HEK293 (cell line): ENCODE data around the gene ZNF618.

Source experiments
- CTCF ChIA-PET: fragments of 350-600 bp; formaldehyde crosslinking; extraction: SDS; loops from one replicate; lab custom pipeline; 2021; ENCODE audit warnings: antibody characterized with exemption; lab: Yijun Ruan, JAX
- POLR2A ChIA-PET: fragments of 300-600 bp; formaldehyde crosslinking; extraction: SDS; loops from one replicate; lab custom pipeline; 2020; ENCODE audit warnings: antibody characterized with exemption, inconsistent platforms; lab: Yijun Ruan, JAX
- H3K27ac ChIP-seq: fragments of 200-500 bp; sonication (Bioruptor generic); 2 replicates; pipeline ENCODE4 v1.5.1; 2014; ENCODE audit warnings: low read depth, low read length, control low read depth, inconsistent platforms; ENCODE audit errors: extremely low read depth
- H3K36me3 ChIP-seq, 2 experiments: fragments of 200-500 bp in 1 of 2; sonication (Bioruptor generic) in 1 of 2; 1 replicate in 1 of 2; 2 replicates in 1 of 2; pipeline ENCODE4 v1.5.1; 2014 to 2017; ENCODE audit warnings: inconsistent platforms in 2 of 2, low read length in 2 of 2; ENCODE audit not compliant: control insufficient read depth in 2 of 2, insufficient read depth in 1 of 2
- H3K4me1 ChIP-seq: fragments of 200-500 bp; sonication (Bioruptor generic); 2 replicates; pipeline ENCODE4 v1.5.1; 2014; ENCODE audit warnings: mild to moderate bottlenecking, low read length, inconsistent platforms; ENCODE audit not compliant: control insufficient read depth, insufficient read depth
- H3K4me3 ChIP-seq: 2 replicates; pipeline ENCODE4 v1.5.1; 2011; ENCODE audit warnings: low read depth, mild to moderate bottlenecking, control low read depth, low read length, moderate library complexity
- H3K9me3 ChIP-seq: fragments of 200-500 bp; sonication (Bioruptor generic); 2 replicates; pipeline ENCODE4 v1.5.1; 2014; ENCODE audit warnings: low read depth, low read length, inconsistent platforms; ENCODE audit not compliant: control insufficient read depth, insufficient read depth
- BCL11A ChIP-seq: fragments of 450-650 bp; formaldehyde crosslinking; IDR thresholded peaks from 2 replicates; pipeline ENCODE4 v1.5.1; 2016; ENCODE audit warnings: low read depth, missing biosample characterization, missing genetic modification characterization
- GFI1B ChIP-seq: fragments of 450-650 bp; formaldehyde crosslinking; IDR thresholded peaks from 2 replicates; pipeline ENCODE4 v1.5.1; 2016; ENCODE audit warnings: missing biosample characterization, missing genetic modification characterization
- HOXC10 ChIP-seq: sonication (generic); formaldehyde crosslinking; IDR thresholded peaks from 2 replicates; pipeline ENCODE4 v1.8.1; 2023; ENCODE audit warnings: mild to moderate bottlenecking, missing genetic modification reagents
- KLF7 ChIP-seq: fragments of 450-650 bp; formaldehyde crosslinking; IDR thresholded peaks from 2 replicates; pipeline ENCODE4 v1.5.1; 2016; ENCODE audit warnings: missing biosample characterization, missing genetic modification characterization, borderline replicate concordance
- PBX3 ChIP-seq: sonication (generic); formaldehyde crosslinking; IDR thresholded peaks from 2 replicates; pipeline ENCODE4 v1.8.1; 2022; ENCODE audit warnings: mild to moderate bottlenecking, moderate library complexity, missing genetic modification reagents
- RBAK ChIP-seq: fragments of 450-650 bp; formaldehyde crosslinking; IDR thresholded peaks from 2 replicates; pipeline ENCODE4 v1.5.1; 2016; ENCODE audit warnings: missing biosample characterization, missing genetic modification characterization
- SCRT2 ChIP-seq: fragments of 450-650 bp; formaldehyde crosslinking; IDR thresholded peaks from 2 replicates; pipeline ENCODE4 v1.5.1; 2016; ENCODE audit warnings: missing biosample characterization, missing genetic modification characterization
- ZEB2 ChIP-seq: fragments of 450-650 bp; formaldehyde crosslinking; IDR thresholded peaks from 2 replicates; pipeline ENCODE4 v1.5.1; 2016; ENCODE audit warnings: missing biosample characterization, missing genetic modification characterization
- ZFP3 ChIP-seq: fragments of 450-650 bp; formaldehyde crosslinking; IDR thresholded peaks from 2 replicates; pipeline ENCODE4 v1.5.1; 2016; ENCODE audit warnings: low read depth, missing biosample characterization, missing genetic modification characterization
- ZNF132 ChIP-seq: fragments of 450-650 bp; formaldehyde crosslinking; IDR thresholded peaks from 2 replicates; pipeline ENCODE4 v1.5.1; 2017; ENCODE audit warnings: missing biosample characterization, missing genetic modification characterization, borderline replicate concordance
- ZNF155 ChIP-seq: fragments of 450-650 bp; formaldehyde crosslinking; IDR thresholded peaks from 2 replicates; pipeline ENCODE4 v1.5.1; 2016; ENCODE audit warnings: missing biosample characterization, missing genetic modification characterization
- ZNF248 ChIP-seq: fragments of 450-650 bp; formaldehyde crosslinking; IDR thresholded peaks from 2 replicates; pipeline ENCODE4 v1.5.1; 2017; ENCODE audit warnings: missing biosample characterization, missing genetic modification characterization
- ZNF292 ChIP-seq: fragments of 450-650 bp; formaldehyde crosslinking; IDR thresholded peaks from 2 replicates; pipeline ENCODE4 v1.5.1; 2016; ENCODE audit warnings: low read depth, missing biosample characterization, missing genetic modification characterization, borderline replicate concordance
- ZNF341 ChIP-seq: fragments of 450-650 bp; formaldehyde crosslinking; IDR thresholded peaks from 2 replicates; pipeline ENCODE4; 2016; ENCODE audit warnings: low read depth, missing biosample characterization, missing genetic modification characterization
- ZNF354C ChIP-seq: fragments of 450-650 bp; formaldehyde crosslinking; IDR thresholded peaks from 2 replicates; pipeline ENCODE4 v1.5.1; 2016; ENCODE audit warnings: missing biosample characterization, missing genetic modification characterization, low read depth, borderline replicate concordance
- ZNF423 ChIP-seq: fragments of 450-650 bp; formaldehyde crosslinking; IDR thresholded peaks from 2 replicates; pipeline ENCODE4 v1.5.1; 2016; ENCODE audit warnings: missing biosample characterization, missing genetic modification characterization
- ZNF549 ChIP-seq: fragments of 450-650 bp; IDR thresholded peaks from 2 replicates; pipeline ENCODE4 v1.5.1; 2018; ENCODE audit warnings: missing biosample characterization, missing genetic modification characterization, mild to moderate bottlenecking, inconsistent platforms, moderate library complexity
- ZNF571 ChIP-seq: fragments of 450-650 bp; formaldehyde crosslinking; IDR thresholded peaks from 2 replicates; pipeline ENCODE4 v1.5.0; 2017; ENCODE audit warnings: missing biosample characterization, missing genetic modification characterization
- ZNF654 ChIP-seq: fragments of 450-650 bp; formaldehyde crosslinking; IDR thresholded peaks from 2 replicates; pipeline ENCODE4 v1.5.1; 2016; ENCODE audit warnings: low read depth, missing biosample characterization, missing genetic modification characterization
- ZNF658 ChIP-seq: fragments of 450-650 bp; formaldehyde crosslinking; IDR thresholded peaks from 2 replicates; pipeline ENCODE4; 2016; ENCODE audit warnings: missing biosample characterization, missing genetic modification characterization
- TF ChIP-seq, protein P1 (sequence below): fragments of 450-650 bp; formaldehyde crosslinking; IDR thresholded peaks from 2 replicates; pipeline ENCODE4 v1.5.1; 2017; ENCODE audit warnings: missing biosample characterization, missing genetic modification characterization
- TF ChIP-seq, protein P2 (sequence below): fragments of 450-650 bp; formaldehyde crosslinking; IDR thresholded peaks from 2 replicates; pipeline ENCODE4 v1.5.1; 2016; ENCODE audit warnings: missing biosample characterization, missing genetic modification characterization
- TF ChIP-seq, protein P3 (sequence below): fragments of 450-650 bp; formaldehyde crosslinking; IDR thresholded peaks from 2 replicates; pipeline ENCODE4 v1.5.1; 2016; ENCODE audit warnings: missing biosample characterization, missing genetic modification characterization

The ZNF618 gene

DNA sequence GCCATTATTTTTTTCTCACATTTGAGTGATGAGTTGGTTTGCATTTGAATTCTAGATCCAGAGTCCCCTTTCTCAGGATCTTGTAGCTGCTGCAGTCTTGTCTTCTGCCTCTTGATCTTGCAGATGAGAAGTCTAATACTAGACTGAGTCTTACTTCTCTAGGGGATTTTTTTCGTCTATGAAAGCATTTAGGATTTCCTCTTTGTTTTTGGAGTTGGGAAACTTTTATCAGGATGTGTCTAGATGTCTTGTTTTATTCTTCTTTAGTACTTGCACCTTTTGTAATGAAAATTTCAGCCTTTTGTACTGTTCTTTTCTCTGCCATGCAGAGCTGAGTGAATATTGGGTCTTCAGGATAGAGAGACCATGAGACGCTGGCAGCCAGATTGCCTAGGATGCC lies 65.4 kb downstream of the ZNF618 start (continued):
- no peak for TF ChIP-seq ZFP3 (tag by site-specific recombination)
- TF ChIP-seq, protein P1, sequence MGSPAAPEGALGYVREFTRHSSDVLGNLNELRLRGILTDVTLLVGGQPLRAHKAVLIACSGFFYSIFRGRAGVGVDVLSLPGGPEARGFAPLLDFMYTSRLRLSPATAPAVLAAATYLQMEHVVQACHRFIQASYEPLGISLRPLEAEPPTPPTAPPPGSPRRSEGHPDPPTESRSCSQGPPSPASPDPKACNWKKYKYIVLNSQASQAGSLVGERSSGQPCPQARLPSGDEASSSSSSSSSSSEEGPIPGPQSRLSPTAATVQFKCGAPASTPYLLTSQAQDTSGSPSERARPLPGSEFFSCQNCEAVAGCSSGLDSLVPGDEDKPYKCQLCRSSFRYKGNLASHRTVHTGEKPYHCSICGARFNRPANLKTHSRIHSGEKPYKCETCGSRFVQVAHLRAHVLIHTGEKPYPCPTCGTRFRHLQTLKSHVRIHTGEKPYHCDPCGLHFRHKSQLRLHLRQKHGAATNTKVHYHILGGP (tag by site-specific recombination), result no peak
- no peak for TF ChIP-seq BCL11A (tag by site-specific recombination)
- TF ChIP-seq, protein P2, sequence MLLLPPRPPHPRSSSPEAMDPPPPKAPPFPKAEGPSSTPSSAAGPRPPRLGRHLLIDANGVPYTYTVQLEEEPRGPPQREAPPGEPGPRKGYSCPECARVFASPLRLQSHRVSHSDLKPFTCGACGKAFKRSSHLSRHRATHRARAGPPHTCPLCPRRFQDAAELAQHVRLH (tag by site-specific recombination), result no peak
- TF ChIP-seq ZNF248 (tag by site-specific recombination), result no peak
- TF ChIP-seq ZNF549 (tag by site-specific recombination), result no peak
- no peak for TF ChIP-seq ZNF341
- no peak for TF ChIP-seq ZNF132 (tag by site-specific recombination)
- no peak for TF ChIP-seq ZNF571 (tag by site-specific recombination)

- Histone ChIP-seq H3K4me3 (no peak overlapping the region), H3K27ac (no peak overlapping the region), H3K36me3 (no peaks in the 10 kb centered on the region), H3K4me1 (no peaks in the 10 kb centered on the region), H3K9me3 (no peaks in the 10 kb centered on the region)
- POLR2A ChIA-PET, result no interaction called here
- CTCF ChIA-PET, result interaction anchor here (1.3 to 3.2 kb wide), 2 partner anchors 20 kb away, joined by 3 to 15 read pairs; no protein-coding TSS in a partner anchor
- TF ChIP-seq ZNF354C (tag by site-specific recombination) (no peak), HOXC10 (CRISPR knock-in tag) (no peak), ZNF654 (tag by site-specific recombination) (no peak), ZNF292 (tag by site-specific recombination) (no peak), SCRT2 (tag by site-specific recombination) (no peak), ZNF658 (tag by site-specific recombination) (no peak), ZNF155 (tag by site-specific recombination) (no peak), RBAK (tag by site-specific recombination) (no peak), ZNF549 (tag by site-specific recombination) (no peak), GFI1B (tag by site-specific recombination) (no peak), PBX3 (no peak), ZEB2 (no peak), ZFP3 (tag by site-specific recombination) (no peak), KLF7 (tag by site-specific recombination) (no peak), ZNF423 (tag by site-specific recombination) (no peak), ZNF341 (no peak)
- TF ChIP-seq, protein P3, sequence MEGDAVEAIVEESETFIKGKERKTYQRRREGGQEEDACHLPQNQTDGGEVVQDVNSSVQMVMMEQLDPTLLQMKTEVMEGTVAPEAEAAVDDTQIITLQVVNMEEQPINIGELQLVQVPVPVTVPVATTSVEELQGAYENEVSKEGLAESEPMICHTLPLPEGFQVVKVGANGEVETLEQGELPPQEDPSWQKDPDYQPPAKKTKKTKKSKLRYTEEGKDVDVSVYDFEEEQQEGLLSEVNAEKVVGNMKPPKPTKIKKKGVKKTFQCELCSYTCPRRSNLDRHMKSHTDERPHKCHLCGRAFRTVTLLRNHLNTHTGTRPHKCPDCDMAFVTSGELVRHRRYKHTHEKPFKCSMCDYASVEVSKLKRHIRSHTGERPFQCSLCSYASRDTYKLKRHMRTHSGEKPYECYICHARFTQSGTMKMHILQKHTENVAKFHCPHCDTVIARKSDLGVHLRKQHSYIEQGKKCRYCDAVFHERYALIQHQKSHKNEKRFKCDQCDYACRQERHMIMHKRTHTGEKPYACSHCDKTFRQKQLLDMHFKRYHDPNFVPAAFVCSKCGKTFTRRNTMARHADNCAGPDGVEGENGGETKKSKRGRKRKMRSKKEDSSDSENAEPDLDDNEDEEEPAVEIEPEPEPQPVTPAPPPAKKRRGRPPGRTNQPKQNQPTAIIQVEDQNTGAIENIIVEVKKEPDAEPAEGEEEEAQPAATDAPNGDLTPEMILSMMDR (tag by site-specific recombination), result no peak
Observed at GRCh38 chr9:113943112-113944009, 67.3 kb downstream of the ZNF618 start.
